K562 (cell line): ENCODE measurements around the gene LTBP1. TPM values are rescaled to one million over a fixed set of nuclear protein-coding genes. Genes with fewer than 3 reads are reported as not detected.

Experiments
- ATAC-seq: fragments of 200-7000 bp; cut with Tn5 transposase; 3 replicates; pipeline ENCODE4 v1.9.1; 2020; ENCODE audit warnings: moderate library complexity
- BruUV-seq: library from RNA; stranded (reverse); fragments of 400-500 nt; replicated peaks from 2 replicates; lab custom pipeline; 2021; lab: Mats Ljungman, UMichigan
- CTCF ChIA-PET: fragments of 300-600 bp; formaldehyde crosslinking; extraction: SDS; loops from one replicate; lab custom pipeline; 2021; ENCODE audit warnings: low intra/inter-chr PET ratio; lab: Yijun Ruan, JAX
- POLR2A ChIA-PET: fragments of 300-600, 350-650 bp; sonication (Branson Sonifier 250); formaldehyde crosslinking; extraction: SDS; loops from one replicate; lab custom pipeline; 2021; ENCODE audit warnings: antibody characterized with exemption, inconsistent platforms; lab: Yijun Ruan, JAX
- DNase-seq, 4 experiments: peaks; one replicate each; pipeline versions ENCODE4 v3.0.0 to v3.0.0-alpha.2; 2011 to 2018; ENCODE audit warnings: low spot score in 3 of 4, mixed read lengths in 3 of 4; ENCODE audit errors: extremely low read depth in 1 of 4
- FAIRE-seq: peaks from 2 replicates; lab custom pipeline; 2011; peaks lifted over from hg19 to GRCh38; lab: Jason Lieb, UNC
- H2AFZ ChIP-seq: 2 replicates; pipeline ENCODE4 v1.6.0; 2011; ENCODE audit warnings: low read depth, low read length, control low read depth, inconsistent platforms
- H3K27ac ChIP-seq: fragments of 200-600 bp; 3 replicates; pipeline ENCODE4 v1.8.0; 2011; ENCODE audit warnings: low read depth, mild to moderate bottlenecking, control low read depth, inconsistent platforms, low read length, moderate library complexity, mixed read lengths; ENCODE audit errors: extremely low read depth
- H3K27me3 ChIP-seq, 2 experiments: fragments of 300-600 bp in 1 of 2; 2 replicates in 1 of 2; 3 replicates in 1 of 2; pipeline versions ENCODE4 v1.6.0 to v1.8.0; 2011; ENCODE audit warnings: inconsistent platforms in 2 of 2, low read length in 2 of 2, mild to moderate bottlenecking in 1 of 2, mixed read lengths in 1 of 2, moderate library complexity in 1 of 2; ENCODE audit not compliant: control insufficient read depth in 2 of 2, insufficient read depth in 2 of 2
- H3K36me3 ChIP-seq: fragments of 300-600 bp; 3 replicates; pipeline ENCODE4 v1.8.0; 2011; ENCODE audit warnings: mild to moderate bottlenecking, low read length, inconsistent platforms; ENCODE audit not compliant: control insufficient read depth, insufficient read depth
- H3K4me1 ChIP-seq, 2 experiments: fragments of 200-600 bp in 1 of 2; replicated peaks in 1 of 2; 2 replicates in 1 of 2; 3 replicates in 1 of 2; pipeline versions ENCODE4 v1.5.1 to v1.8.0; 2011; ENCODE audit warnings: inconsistent platforms in 2 of 2, low read length in 2 of 2, mild to moderate bottlenecking in 1 of 2, mixed read lengths in 1 of 2, moderate library complexity in 1 of 2; ENCODE audit not compliant: control insufficient read depth in 2 of 2, insufficient read depth in 2 of 2
- H3K4me2 ChIP-seq: 2 replicates; pipeline ENCODE4 v1.6.1; 2011; ENCODE audit warnings: low read length, control low read depth, inconsistent platforms, mixed read lengths; ENCODE audit not compliant: insufficient read depth
- H3K4me3 ChIP-seq: fragments of 200-600 bp; sonication (generic), shearing (Covaris generic); 2 replicates; pipeline ENCODE4 v1.5.1; 2016; ENCODE audit warnings: control low read depth, inconsistent platforms
- H3K79me2 ChIP-seq: fragments of 200-600 bp; 3 replicates; pipeline ENCODE4 v1.8.0; 2011; ENCODE audit warnings: low read length, inconsistent platforms; ENCODE audit not compliant: control insufficient read depth, insufficient read depth
- H3K9ac ChIP-seq, 2 experiments: 2 replicates each; pipeline versions ENCODE4 v1.6.0 to v1.6.1; 2011; ENCODE audit warnings: low read depth in 2 of 2, low read length in 2 of 2, control low read depth in 1 of 2, inconsistent platforms in 1 of 2, mild to moderate bottlenecking in 1 of 2, mixed read lengths in 1 of 2; ENCODE audit not compliant: insufficient read depth in 1 of 2
- H3K9me1 ChIP-seq: one replicate; pipeline ENCODE4 v1.6.0; 2011; ENCODE audit warnings: inconsistent platforms, mild to moderate bottlenecking, low read length, moderate library complexity; ENCODE audit not compliant: control insufficient read depth, insufficient read depth
- H3K9me3 ChIP-seq: replicated peaks from 2 replicates; pipeline ENCODE4 v1.5.1; 2011; ENCODE audit warnings: low read depth, low read length, inconsistent platforms; ENCODE audit not compliant: control insufficient read depth, insufficient read depth
- H4K20me1 ChIP-seq: replicated peaks from 2 replicates; pipeline ENCODE4 v1.6.1; 2011; ENCODE audit warnings: low read length, inconsistent platforms, mixed read lengths; ENCODE audit not compliant: control insufficient read depth, insufficient read depth
- CREM ChIP-seq: IDR thresholded peaks from 2 replicates; pipeline ENCODE4 v1.6.1; 2014; ENCODE audit warnings: antibody characterized with exemption, low read depth
- JUN ChIP-seq, 2 experiments: sonication (generic) in 1 of 2; formaldehyde crosslinking in 1 of 2; IDR thresholded peaks; 2 replicates each; pipeline versions ENCODE4 v1.6.1 to v1.8.0; 2012 to 2022; ENCODE audit warnings: borderline replicate concordance in 2 of 2, mild to moderate bottlenecking in 2 of 2, improper control_type of control experiment in 1 of 2, low read depth in 1 of 2, low read length in 1 of 2, missing genetic modification reagents in 1 of 2
- NR3C1 ChIP-seq: sonication (generic); formaldehyde crosslinking; IDR thresholded peaks from 2 replicates; pipeline ENCODE4 v1.8.1; 2022; ENCODE audit warnings: missing genetic modification reagents
- WGBS: fragments of 100-300 bp; shearing (Covaris generic); methylation state at CpG from one replicate; pipeline ENCODE4 v1.1.6; 2016; ENCODE audit warnings: low coverage, mixed read lengths; ENCODE audit not compliant: insufficient coverage; ENCODE audit errors: missing lambda C conversion rate; 5-methylcytosine and 5-hydroxymethylcytosine counted together
- in situ Hi-C: fragments of 300-500 bp; cut with MboI; formaldehyde crosslinking; loops from 4 replicates; pipeline ENCODE4 v1.15.0; 2018; ENCODE audit warnings: inconsistent platforms, mixed read lengths
- intact Hi-C: fragments of 100-400 bp; cut with micrococcal nuclease; formaldehyde crosslinking; loops from 2 replicates; pipeline ENCODE4 v1.14.2; 2022
- polyA plus RNA-seq, 8 experiments: library from polyadenylated mRNA; depleted of rRNA in 4 of 8; stranded (reverse) in 5 of 8; unstranded in 3 of 8; fragments of >200 nt; fragmentation: Nextera tagmentation in 2 of 8; fragmentation: Illumina TruSeq in 1 of 8; extraction: Ambion mirVana in 2 of 8; extraction: Trizol in 1 of 8; gene quantifications; 2 replicates each; pipeline versions ENCODE4 v1.2.1 to v1.2.3, GENCODE V29; 2011 to 2014; ENCODE audit warnings: inconsistent platforms in 1 of 8, missing spikeins in 1 of 8
- total RNA-seq, 7 experiments: library from RNA; depleted of rRNA in 6 of 7; stranded (reverse); fragments of >200 nt in 6 of 7; fragmentation: Illumina TruSeq in 2 of 7; extraction: Trizol in 2 of 7; gene quantifications; 2 replicates each; pipeline versions ENCODE4 v1.2.1 to v1.2.3, GENCODE V29; 2011 to 2021; ENCODE audit warnings: low replicate concordance in 1 of 7
- TF ChIP-seq, protein P1 (sequence below), 2 experiments: fragments of 450-650 bp in 1 of 2; sonication (generic) in 1 of 2; formaldehyde crosslinking in 1 of 2; IDR thresholded peaks in 1 of 2; conservative IDR thresholded peaks in 1 of 2; 2 replicates each; pipeline versions ENCODE4 v1.6.1 to v1.8.1; 2016 to 2023; ENCODE audit warnings: mild to moderate bottlenecking in 2 of 2, moderate library complexity in 2 of 2, inconsistent platforms in 1 of 2, missing genetic modification reagents in 1 of 2

Gene LTBP1
- total and polyA plus RNA-seq, 9 of the 15 experiments (the other 6 are each of a cell fraction or from before 2014, with no cell fraction given), result 3.6 to 16.4 (median 8.5) TPM

DNA sequence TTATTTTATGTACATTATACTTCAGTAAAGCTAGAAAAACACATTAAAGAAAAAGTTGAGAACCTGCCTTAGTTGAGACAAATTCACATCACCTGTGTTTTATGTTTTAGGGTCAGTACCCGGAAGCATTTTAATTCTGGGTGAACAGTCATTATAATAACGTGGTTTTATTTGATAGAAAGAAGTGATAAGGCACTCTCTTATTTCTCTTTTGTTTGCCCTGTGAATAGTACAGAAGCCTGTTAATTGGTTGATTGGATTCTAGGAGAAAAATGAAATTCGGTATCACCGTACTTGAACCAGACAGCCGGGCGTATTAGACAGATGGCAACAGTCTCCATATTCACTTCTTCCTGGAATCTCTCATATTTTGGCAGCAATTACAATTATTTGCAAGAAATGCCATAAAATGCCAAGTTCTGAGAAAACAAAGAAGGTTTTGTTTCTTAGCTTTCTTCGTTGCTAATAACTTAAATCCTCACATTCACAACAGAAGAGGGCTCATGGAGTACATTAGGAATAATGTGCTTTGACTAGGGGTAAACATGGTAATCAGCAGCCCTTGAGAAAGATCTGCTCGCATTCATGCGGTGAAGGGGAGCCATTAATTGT, 361.0 kb downstream of the LTBP1 start:
- WGBS, result 60% methylated on average over 9 of the region's 9 CpGs
- Histone ChIP-seq H4K20me1 (no peaks in the 10 kb centered on the region), H3K36me3 (no peaks in the 10 kb centered on the region), H3K9me3 (no peaks in the 10 kb centered on the region), H3K79me2 (no peaks in the 10 kb centered on the region), H3K4me2 (no peak overlapping the region), H3K9ac (no peak overlapping the region), H3K4me3 (no peak overlapping the region), H3K4me1 (no peaks in the 10 kb centered on the region; a peak in 1 of 5 replicates), H3K27me3 (no peaks in the 10 kb centered on the region), H2AFZ (no peak overlapping the region), H3K9me1 (no peaks in the 10 kb centered on the region), H3K27ac (no peak overlapping the region)
- intact Hi-C loops, result no loop called here
- in situ Hi-C loops, result no loop called here
- no peak for ATAC-seq
- no TSS peak for BruUV-seq
- ChIA-PET CTCF (no interaction called here), POLR2A (no interaction called here)
- TF ChIP-seq NR3C1 (CRISPR knock-in tag) (no peak), JUN (IDR thresholded peaks at IDR 0.05; ENCODE audit: borderline replicate concordance, low read depth, low read length) (no peak), JUN (CRISPR knock-in tag; IDR thresholded peaks at IDR 0.05; ENCODE audit: borderline replicate concordance) (no peak), CREM (no peak)
- TF ChIP-seq, protein P1, sequence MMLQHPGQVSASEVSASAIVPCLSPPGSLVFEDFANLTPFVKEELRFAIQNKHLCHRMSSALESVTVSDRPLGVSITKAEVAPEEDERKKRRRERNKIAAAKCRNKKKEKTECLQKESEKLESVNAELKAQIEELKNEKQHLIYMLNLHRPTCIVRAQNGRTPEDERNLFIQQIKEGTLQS (IDR thresholded peaks at IDR 0.05), result no peak
- TF ChIP-seq, protein P1 (CRISPR knock-in tag; conservative IDR thresholded peaks at IDR 0.05), result no peak
- no peak for FAIRE-seq
- DNase-seq, result no peak
